SK-N-SH (cell line): Measurements from ENCODE around the gene CACNA2D3.

Experiments used
- CHD2 ChIP-seq: fragments of 150-350 bp; IDR thresholded peaks from 2 replicates; pipeline ENCODE4 v1.6.1; 2018; ENCODE audit warnings: low read length; ENCODE audit not compliant: partially characterized antibody
- CTCF ChIP-seq: fragments of 200-600 bp; sonication (generic); IDR thresholded peaks from 2 replicates; pipeline ENCODE4 v1.6.1; 2017; ENCODE audit warnings: antibody characterized with exemption, mild to moderate bottlenecking, moderate library complexity
- GABPA ChIP-seq: IDR thresholded peaks from 2 replicates; pipeline ENCODE4 v1.4.0; 2012; ENCODE audit warnings: low read depth, mild to moderate bottlenecking
- JUND ChIP-seq: IDR thresholded peaks from 2 replicates; pipeline ENCODE4 v1.4.0; 2012
- MXI1 ChIP-seq: IDR thresholded peaks from 2 replicates; pipeline ENCODE4 v1.6.1; 2012; ENCODE audit warnings: mild to moderate bottlenecking, low read depth, low read length, improper control_type of control experiment
- PBX3 ChIP-seq: IDR thresholded peaks from 2 replicates; pipeline ENCODE4; 2012
- REST ChIP-seq: IDR thresholded peaks from 2 replicates; pipeline ENCODE4 v1.6.1; 2012; ENCODE audit warnings: mild to moderate bottlenecking, low read depth, low read length, moderate library complexity
- SMC3 ChIP-seq: IDR thresholded peaks from 2 replicates; pipeline ENCODE4 v1.6.1; 2012; ENCODE audit warnings: low read depth, low read length, improper control_type of control experiment

- TF ChIP-seq CHD2: no peak
- TF ChIP-seq GABPA: no peak
- TF ChIP-seq CTCF: no peak
- TF ChIP-seq MXI1: no peak
- no peak for TF ChIP-seq JUND
- TF ChIP-seq PBX3: no peak
- TF ChIP-seq REST: no peak
- TF ChIP-seq SMC3: no peak
Measured at GRCh38 chr3:54361746-54362283, 239.5 kb downstream of the CACNA2D3 start.
